ENCODE results near the gene PSMD1. TPM values are rescaled to one million over a fixed set of nuclear protein-coding genes. Genes with fewer than 3 reads are reported as not detected.

Gene PSMD1
- total RNA-seq, 1 donor from 2014 or later = 83.3 TPM

GRCh38 chr2:231039821-231040364, 16.8 kb upstream of the PSMD1 start:
- H3K27me3 Mint-ChIP-seq (ENCODE audit: low read depth) = peaks cover 75% of the 10 kb centered on the region
- TF ChIP-seq CTCF (IDR thresholded peaks at IDR 0.05; ENCODE audit: unreplicated experiment) = no peak
- H3K36me3 Mint-ChIP-seq = peaks cover 2% of the 10 kb centered on the region
- no peak overlapping the region for H3K4me3 Mint-ChIP-seq
- H3K27ac Mint-ChIP-seq = no peak overlapping the region
- peaks cover 2% of the 10 kb centered on the region for H3K4me1 Mint-ChIP-seq
- DNase-seq (ENCODE audit: low spot score in 2 of 2, unreplicated experiment in 2 of 2) = no peak
- H3K9me3 Mint-ChIP-seq = no peaks in the 10 kb centered on the region

GRCh38 chr2:231041061-231041689, 15.5 kb upstream of the PSMD1 start:
- DNase-seq (ENCODE audit: low spot score in 2 of 2, unreplicated experiment in 2 of 2) = no peak
- no peak for TF ChIP-seq CTCF (IDR thresholded peaks at IDR 0.05; ENCODE audit: unreplicated experiment)
- Mint-ChIP-seq H3K27ac (no peak overlapping the region), H3K9me3 (no peaks in the 10 kb centered on the region), H3K4me3 (no peak overlapping the region), H3K4me1 (peaks cover 2% of the 10 kb centered on the region), H3K27me3 (ENCODE audit: low read depth) (peaks cover 63% of the 10 kb centered on the region), H3K36me3 (peaks cover 2% of the 10 kb centered on the region)

GRCh38 chr2:231043796-231044195, 12.9 kb upstream of the PSMD1 start:
- no peak overlapping the region for H3K27ac Mint-ChIP-seq
- peaks cover 2% of the 10 kb centered on the region for H3K36me3 Mint-ChIP-seq
- peaks cover 58% of the 10 kb centered on the region for H3K27me3 Mint-ChIP-seq (ENCODE audit: low read depth)
- H3K4me3 Mint-ChIP-seq = no peak overlapping the region
- TF ChIP-seq CTCF (IDR thresholded peaks at IDR 0.05; ENCODE audit: unreplicated experiment) = no peak
- DNase-seq (ENCODE audit: low spot score in 2 of 2, unreplicated experiment in 2 of 2) = no peak
- no peaks in the 10 kb centered on the region for H3K4me1 Mint-ChIP-seq
- no peaks in the 10 kb centered on the region for H3K9me3 Mint-ChIP-seq

- H3K27me3 Mint-ChIP-seq (ENCODE audit: low read depth) = peaks cover 40% of the 10 kb centered on the region
Measured at GRCh38 chr2:231046916-231047273, 9.8 kb upstream of the PSMD1 start.

GRCh38 chr2:231047274-231047922, 9.3 kb upstream of the PSMD1 start:
- H3K27ac Mint-ChIP-seq = no peak overlapping the region

More at GRCh38 chr2:231046916-231047273, 9.8 kb upstream of the PSMD1 start:
- H3K27ac Mint-ChIP-seq = no peak overlapping the region
- no peaks in the 10 kb centered on the region for H3K36me3 Mint-ChIP-seq
- H3K4me3 Mint-ChIP-seq = no peak overlapping the region
- TF ChIP-seq CTCF (IDR thresholded peaks at IDR 0.05; ENCODE audit: unreplicated experiment) = no peak
- no peaks in the 10 kb centered on the region for H3K4me1 Mint-ChIP-seq
- H3K9me3 Mint-ChIP-seq = no peaks in the 10 kb centered on the region
- DNase-seq (ENCODE audit: low spot score in 2 of 2, unreplicated experiment in 2 of 2) = no peak

More at GRCh38 chr2:231047274-231047922, 9.3 kb upstream of the PSMD1 start:
- Mint-ChIP-seq H3K36me3 (no peaks in the 10 kb centered on the region), H3K27me3 (ENCODE audit: low read depth) (peaks cover 37% of the 10 kb centered on the region), H3K4me3 (no peak overlapping the region), H3K9me3 (no peaks in the 10 kb centered on the region), H3K4me1 (peaks cover 3% of the 10 kb centered on the region)
- no peak for DNase-seq (ENCODE audit: low spot score in 2 of 2, unreplicated experiment in 2 of 2)
- TF ChIP-seq CTCF (IDR thresholded peaks at IDR 0.05; ENCODE audit: unreplicated experiment) = no peak
